Measurements from ENCODE around the gene PCNX3.

The PCNX3 gene

DNA sequence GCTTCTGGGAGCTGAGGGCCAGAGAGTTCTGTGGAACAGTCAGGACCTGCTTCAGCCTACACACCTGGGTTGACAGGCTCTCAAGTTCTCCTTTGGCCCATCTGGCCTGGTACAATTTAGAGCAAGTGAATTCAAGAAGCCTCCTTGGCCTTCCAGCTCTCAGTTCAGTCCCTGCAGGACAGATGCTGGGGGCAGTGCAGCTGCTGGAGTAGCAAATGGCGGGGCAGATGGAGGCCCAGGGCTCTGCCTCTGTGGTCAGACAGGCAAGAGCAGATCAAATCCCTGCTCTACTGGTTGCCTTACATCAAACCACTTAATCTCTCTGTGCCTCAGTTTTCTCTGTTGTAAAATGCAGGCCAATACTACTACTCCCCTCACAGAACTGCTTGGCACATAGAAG, 11.3 kb upstream of the PCNX3 start:
- Histone ChIP-seq H3K9ac (ENCODE audit: low read depth, low read length) (no peak overlapping the region), H3K79me2 (ENCODE audit: insufficient read depth, low read length) (peaks cover 4% of the 10 kb centered on the region), H3K9me3 (ENCODE audit: insufficient read depth, low read length, severe bottlenecking) (no peaks in the 10 kb centered on the region), H4K20me1 (ENCODE audit: insufficient read depth, low read length) (peaks cover 7% of the 10 kb centered on the region; the same call in 1 of the 2 replicates), H3K4me1 (ENCODE audit: insufficient read depth, low read length) (no peaks in the 10 kb centered on the region), H3K27me3 (ENCODE audit: insufficient read depth, low read length, poor library complexity) (no peaks in the 10 kb centered on the region), H3K4me3 (ENCODE audit: low read depth in 1 of 2, low read length in 2 of 2) (no peak overlapping the region), H2AFZ (ENCODE audit: low read depth, low read length) (no peak overlapping the region), H3K27ac (ENCODE audit: low read length) (no peak overlapping the region), H3K4me2 (ENCODE audit: insufficient read depth, low read length) (no peak overlapping the region), H3K36me3 (ENCODE audit: insufficient read depth, low read length) (peaks cover 57% of the 10 kb centered on the region)
- DNase-seq (no peak), ATAC-seq (ENCODE audit: insufficient read depth, low read depth) (no peak)
- TF ChIP-seq EZH2 (IDR thresholded peaks at IDR 0.05; ENCODE audit: borderline replicate concordance, low read depth, low read length, severe bottlenecking) (no peak), CTCF (IDR thresholded peaks at IDR 0.05; ENCODE audit: borderline replicate concordance, extremely low read depth, low read length, poor library complexity, severe bottlenecking) (no peak)

GRCh38 chr11:65606876-65607613, 8.5 kb upstream of the PCNX3 start:
- Histone ChIP-seq H3K36me3 (ENCODE audit: insufficient read depth, low read length) (peaks cover 80% of the 10 kb centered on the region), H2AFZ (ENCODE audit: low read depth, low read length) (no peak overlapping the region), H3K4me3 (ENCODE audit: low read depth in 1 of 2, low read length in 2 of 2) (no peak overlapping the region)

GRCh38 chr11:65607614-65608426, 7.8 kb upstream of the PCNX3 start:
- peaks cover 87% of the 10 kb centered on the region for H3K36me3 ChIP-seq (ENCODE audit: insufficient read depth, low read length)
- no peak for TF ChIP-seq EZH2 (IDR thresholded peaks at IDR 0.05; ENCODE audit: borderline replicate concordance, low read depth, low read length, severe bottlenecking)
- TF ChIP-seq CTCF (IDR thresholded peaks at IDR 0.05; ENCODE audit: borderline replicate concordance, extremely low read depth, low read length, poor library complexity, severe bottlenecking): no peak
- peaks cover 20% of the 10 kb centered on the region for H4K20me1 ChIP-seq (ENCODE audit: insufficient read depth, low read length)
- DNase-seq (no peak), ATAC-seq (ENCODE audit: insufficient read depth, low read depth) (no peak)
- H2AFZ ChIP-seq (ENCODE audit: low read depth, low read length): no peak overlapping the region
- H3K9ac ChIP-seq (ENCODE audit: low read depth, low read length): no peak overlapping the region
- peaks cover 25% of the 10 kb centered on the region for H3K4me1 ChIP-seq (ENCODE audit: insufficient read depth, low read length)
- no peaks in the 10 kb centered on the region for H3K27me3 ChIP-seq (ENCODE audit: insufficient read depth, low read length, poor library complexity)
- H3K27ac ChIP-seq (ENCODE audit: low read length): no peak overlapping the region
- H3K79me2 ChIP-seq (ENCODE audit: insufficient read depth, low read length): peaks cover 38% of the 10 kb centered on the region
- H3K4me2 ChIP-seq (ENCODE audit: insufficient read depth, low read length): no peak overlapping the region
- no peak overlapping the region for H3K4me3 ChIP-seq (ENCODE audit: low read depth in 1 of 2, low read length in 2 of 2)
- no peaks in the 10 kb centered on the region for H3K9me3 ChIP-seq (ENCODE audit: insufficient read depth, low read length, severe bottlenecking)

More at GRCh38 chr11:65606876-65607613, 8.5 kb upstream of the PCNX3 start:
- peak; percentile 34 for DNase-seq
- H3K9me3 ChIP-seq (ENCODE audit: insufficient read depth, low read length, severe bottlenecking): no peaks in the 10 kb centered on the region
- no peak overlapping the region for H3K4me2 ChIP-seq (ENCODE audit: insufficient read depth, low read length)
- ATAC-seq (ENCODE audit: insufficient read depth, low read depth): peak; percentile 64
- H3K27me3 ChIP-seq (ENCODE audit: insufficient read depth, low read length, poor library complexity): no peaks in the 10 kb centered on the region
- peaks cover 18% of the 10 kb centered on the region for H3K4me1 ChIP-seq (ENCODE audit: insufficient read depth, low read length)
- no peak overlapping the region for H3K27ac ChIP-seq (ENCODE audit: low read length)
- TF ChIP-seq EZH2 (IDR thresholded peaks at IDR 0.05; ENCODE audit: borderline replicate concordance, low read depth, low read length, severe bottlenecking): no peak
- TF ChIP-seq CTCF (IDR thresholded peaks at IDR 0.05; ENCODE audit: borderline replicate concordance, extremely low read depth, low read length, poor library complexity, severe bottlenecking): no peak
- peaks cover 30% of the 10 kb centered on the region for H3K79me2 ChIP-seq (ENCODE audit: insufficient read depth, low read length)
- peaks cover 20% of the 10 kb centered on the region for H4K20me1 ChIP-seq (ENCODE audit: insufficient read depth, low read length)
- H3K9ac ChIP-seq (ENCODE audit: low read depth, low read length): no peak overlapping the region
